DND-41 (cell line): ENCODE data around the gene RCCD1.

ENCODE experiments used
- ATAC-seq: fragments of 200-7000 bp; cut with Tn5 transposase; 3 replicates; pipeline ENCODE4 v1.9.1; 2021; ENCODE audit warnings: low read depth; ENCODE audit not compliant: insufficient read depth
- DNase-seq: peaks from one replicate; pipeline ENCODE4 v3.0.0-alpha.2; 2020
- H2AFZ ChIP-seq: 2 replicates; pipeline ENCODE4 v1.6.0; 2012; ENCODE audit warnings: low read depth, low read length
- H3K27ac ChIP-seq: 2 replicates; pipeline ENCODE4 v1.5.1; 2012; ENCODE audit warnings: low read length, inconsistent platforms
- H3K27me3 ChIP-seq: fragments of 200-600 bp; sonication (generic); 2 replicates; pipeline ENCODE4 v1.6.0; 2012; ENCODE audit warnings: low read length, mild to moderate bottlenecking, inconsistent platforms; ENCODE audit not compliant: insufficient read depth, poor library complexity
- H3K36me3 ChIP-seq: 2 replicates; pipeline ENCODE4 v1.5.1; 2012; ENCODE audit warnings: low read length, inconsistent platforms; ENCODE audit not compliant: insufficient read depth
- H3K4me1 ChIP-seq: 2 replicates; pipeline ENCODE4 v1.5.1; 2012; ENCODE audit warnings: mild to moderate bottlenecking, low read length; ENCODE audit not compliant: insufficient read depth
- H3K4me2 ChIP-seq: 2 replicates; pipeline ENCODE4 v1.6.0; 2012; ENCODE audit warnings: mild to moderate bottlenecking, moderate library complexity, low read length, inconsistent platforms; ENCODE audit not compliant: insufficient read depth
- H3K4me3 ChIP-seq, 2 experiments: fragments of 200-600 bp in 1 of 2; shearing (Covaris generic) in 1 of 2; 2 replicates each; pipeline ENCODE4 v1.5.1; 2012 to 2016; ENCODE audit warnings: inconsistent platforms in 2 of 2, low read length in 2 of 2, mild to moderate bottlenecking in 2 of 2, low read depth in 1 of 2, moderate library complexity in 1 of 2
- H3K79me2 ChIP-seq: 2 replicates; pipeline ENCODE4 v1.6.0; 2012; ENCODE audit warnings: low read length, inconsistent platforms; ENCODE audit not compliant: insufficient read depth
- H3K9ac ChIP-seq: 2 replicates; pipeline ENCODE4 v1.6.0; 2012; ENCODE audit warnings: low read depth, mild to moderate bottlenecking, inconsistent platforms, low read length, moderate library complexity
- H3K9me3 ChIP-seq: 2 replicates; pipeline ENCODE4 v1.5.1; 2012; ENCODE audit warnings: low read length, moderate library complexity, mild to moderate bottlenecking, inconsistent platforms; ENCODE audit not compliant: insufficient read depth, severe bottlenecking
- H4K20me1 ChIP-seq: 2 replicates; pipeline ENCODE4 v1.6.0; 2012; ENCODE audit warnings: low read length; ENCODE audit not compliant: insufficient read depth
- EZH2 ChIP-seq: IDR thresholded peaks from 3 replicates; pipeline ENCODE4 v1.6.1; 2012; ENCODE audit warnings: borderline replicate concordance, low read depth, mild to moderate bottlenecking, moderate library complexity, low read length, inconsistent platforms; ENCODE audit not compliant: severe bottlenecking
- TF ChIP-seq, protein P1 (sequence below): IDR thresholded peaks from 2 replicates; pipeline ENCODE4 v1.5.1; 2012; ENCODE audit warnings: borderline replicate concordance, low read length, moderate library complexity, mild to moderate bottlenecking; ENCODE audit not compliant: poor library complexity, severe bottlenecking; ENCODE audit errors: extremely low read depth

RCCD1 gene

DNA sequence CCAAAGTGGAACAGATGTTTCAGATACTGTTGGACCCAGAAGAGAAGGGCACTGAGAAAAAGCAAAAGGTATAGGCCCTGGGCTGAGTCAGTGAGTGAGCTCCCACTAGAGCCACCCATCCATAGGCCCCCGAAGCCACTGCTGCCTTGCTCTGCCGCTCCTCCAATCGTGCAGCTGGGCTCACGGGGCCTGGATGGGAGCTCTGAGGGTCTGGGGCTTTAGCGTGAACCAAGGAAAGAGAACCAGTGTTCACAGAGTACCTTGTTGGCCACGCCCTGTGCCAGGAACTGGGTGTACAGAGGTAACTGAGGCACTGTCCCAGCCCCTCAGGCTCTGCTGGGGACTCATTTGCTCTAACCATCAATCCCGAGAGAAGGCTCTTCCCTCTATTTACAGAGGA lies 14.9 kb upstream of the RCCD1 start:
- H2AFZ ChIP-seq: no peak overlapping the region
- H3K36me3 ChIP-seq: peaks cover 67% of the 10 kb centered on the region
- no peaks in the 10 kb centered on the region for H3K9me3 ChIP-seq
- no peak overlapping the region for H3K9ac ChIP-seq
- ATAC-seq (no peak), DNase-seq (no peak)
- no peaks in the 10 kb centered on the region for H4K20me1 ChIP-seq
- TF ChIP-seq, protein P1, sequence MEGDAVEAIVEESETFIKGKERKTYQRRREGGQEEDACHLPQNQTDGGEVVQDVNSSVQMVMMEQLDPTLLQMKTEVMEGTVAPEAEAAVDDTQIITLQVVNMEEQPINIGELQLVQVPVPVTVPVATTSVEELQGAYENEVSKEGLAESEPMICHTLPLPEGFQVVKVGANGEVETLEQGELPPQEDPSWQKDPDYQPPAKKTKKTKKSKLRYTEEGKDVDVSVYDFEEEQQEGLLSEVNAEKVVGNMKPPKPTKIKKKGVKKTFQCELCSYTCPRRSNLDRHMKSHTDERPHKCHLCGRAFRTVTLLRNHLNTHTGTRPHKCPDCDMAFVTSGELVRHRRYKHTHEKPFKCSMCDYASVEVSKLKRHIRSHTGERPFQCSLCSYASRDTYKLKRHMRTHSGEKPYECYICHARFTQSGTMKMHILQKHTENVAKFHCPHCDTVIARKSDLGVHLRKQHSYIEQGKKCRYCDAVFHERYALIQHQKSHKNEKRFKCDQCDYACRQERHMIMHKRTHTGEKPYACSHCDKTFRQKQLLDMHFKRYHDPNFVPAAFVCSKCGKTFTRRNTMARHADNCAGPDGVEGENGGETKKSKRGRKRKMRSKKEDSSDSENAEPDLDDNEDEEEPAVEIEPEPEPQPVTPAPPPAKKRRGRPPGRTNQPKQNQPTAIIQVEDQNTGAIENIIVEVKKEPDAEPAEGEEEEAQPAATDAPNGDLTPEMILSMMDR: no peak
- TF ChIP-seq EZH2: no peak
- no peaks in the 10 kb centered on the region for H3K27me3 ChIP-seq
- H3K79me2 ChIP-seq: peaks cover 17% of the 10 kb centered on the region
- H3K4me1 ChIP-seq: peaks cover 18% of the 10 kb centered on the region
- no peak overlapping the region for H3K27ac ChIP-seq
- H3K4me2 ChIP-seq: no peak overlapping the region
- no peak overlapping the region for H3K4me3 ChIP-seq

DNA sequence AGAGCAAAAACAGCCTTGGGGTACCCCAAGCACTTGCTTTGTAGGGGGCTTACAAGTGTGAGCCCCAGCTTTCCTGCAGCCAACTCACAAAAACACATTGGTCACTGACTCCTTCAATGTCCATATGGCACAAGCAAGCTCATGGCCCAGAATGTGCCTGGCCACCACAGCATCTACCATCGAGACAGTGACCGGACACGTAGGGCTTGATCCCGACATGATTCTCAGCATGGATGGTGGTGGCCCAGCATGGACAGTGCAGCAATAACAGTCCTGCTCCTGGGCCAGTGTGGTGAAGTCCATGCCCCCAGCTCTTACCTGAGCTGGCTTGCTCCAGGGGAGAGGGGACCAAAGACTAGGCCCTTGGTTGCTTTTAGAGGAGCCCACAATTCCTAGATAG lies 13.6 kb upstream of the RCCD1 start:
- no peak for ATAC-seq
- Histone ChIP-seq H3K79me2 (peaks cover 8% of the 10 kb centered on the region), H4K20me1 (no peaks in the 10 kb centered on the region), H3K4me1 (peaks cover 11% of the 10 kb centered on the region), H3K4me2 (no peak overlapping the region), H2AFZ (no peak overlapping the region), H3K9ac (no peak overlapping the region), H3K4me3 (no peak overlapping the region), H3K36me3 (peaks cover 73% of the 10 kb centered on the region), H3K27me3 (no peaks in the 10 kb centered on the region), H3K9me3 (no peaks in the 10 kb centered on the region), H3K27ac (no peak overlapping the region)
- TF ChIP-seq, protein P1: no peak
- no peak for TF ChIP-seq EZH2
- DNase-seq: no peak

- Histone ChIP-seq H2AFZ (no peak overlapping the region), H3K36me3 (peaks cover 76% of the 10 kb centered on the region), H3K9ac (no peak overlapping the region), H3K4me2 (no peak overlapping the region), H3K4me1 (no peaks in the 10 kb centered on the region), H3K9me3 (no peaks in the 10 kb centered on the region), H3K27me3 (no peaks in the 10 kb centered on the region), H3K79me2 (no peaks in the 10 kb centered on the region), H4K20me1 (no peaks in the 10 kb centered on the region), H3K4me3 (no peak overlapping the region), H3K27ac (no peak overlapping the region)
- TF ChIP-seq, protein P1: no peak
- TF ChIP-seq EZH2: no peak
- no peak for DNase-seq
- ATAC-seq: no peak
Observed at GRCh38 chr15:90942354-90943120, 12.1 kb upstream of the RCCD1 start.
